Erythroblast (primary cell): ENCODE measurements around the gene RRP8.

Experiments
- GATA1 ChIP-seq: IDR thresholded peaks from 2 replicates; pipeline ENCODE4 v1.6.1; 2011; ENCODE audit warnings: low read depth, mild to moderate bottlenecking, control low read depth, low read length, moderate library complexity
- POLR2A ChIP-seq: IDR thresholded peaks from 2 replicates; pipeline ENCODE4 v1.6.1; 2011; ENCODE audit warnings: mild to moderate bottlenecking, low read length

DNA sequence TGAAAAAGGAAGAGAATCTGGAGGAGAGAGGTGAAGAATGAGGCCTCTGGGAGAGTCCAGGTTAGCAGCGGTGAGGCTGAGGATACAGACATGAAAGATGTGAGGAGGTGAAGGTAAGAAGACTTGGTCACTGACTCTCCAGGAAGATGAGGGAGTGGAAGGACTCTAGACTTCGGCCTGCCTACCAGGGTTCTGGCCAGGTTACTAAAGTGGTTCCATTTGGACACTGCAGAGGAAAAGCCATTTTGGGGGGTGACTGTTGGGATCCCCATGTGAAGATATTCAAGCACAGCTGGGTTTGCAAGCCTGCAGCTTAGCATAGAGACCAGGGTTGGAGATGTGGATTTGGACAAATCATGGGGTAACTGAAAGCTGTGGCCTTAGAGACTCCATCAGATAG, 44.4 kb upstream of the RRP8 start:
- no peak for TF ChIP-seq POLR2A
- TF ChIP-seq GATA1, result no peak
